Stomach (tissue), 4 donors: ENCODE measurements around the gene TNFRSF21.

Experiments used
- POLR2AphosphoS5 ChIP-seq, 3 donors: sonication (generic); formaldehyde crosslinking; IDR thresholded peaks; one replicate each; pipeline ENCODE4 v1.6.1; 2016; ENCODE audit warnings: antibody characterized with exemption in 3 of 3
- TF ChIP-seq, protein P1 (sequence below), 7 experiments: fragments of 450-650 bp in 4 of 7; fragments of 200-600 bp in 3 of 7; sonication (generic) in 3 of 7; IDR thresholded peaks; one replicate each; pipeline ENCODE4 v1.5.1; 2016 to 2019; ENCODE audit warnings: antibody characterized with exemption in 7 of 7, control low read depth in 2 of 7, mild to moderate bottlenecking in 1 of 7

DNA sequence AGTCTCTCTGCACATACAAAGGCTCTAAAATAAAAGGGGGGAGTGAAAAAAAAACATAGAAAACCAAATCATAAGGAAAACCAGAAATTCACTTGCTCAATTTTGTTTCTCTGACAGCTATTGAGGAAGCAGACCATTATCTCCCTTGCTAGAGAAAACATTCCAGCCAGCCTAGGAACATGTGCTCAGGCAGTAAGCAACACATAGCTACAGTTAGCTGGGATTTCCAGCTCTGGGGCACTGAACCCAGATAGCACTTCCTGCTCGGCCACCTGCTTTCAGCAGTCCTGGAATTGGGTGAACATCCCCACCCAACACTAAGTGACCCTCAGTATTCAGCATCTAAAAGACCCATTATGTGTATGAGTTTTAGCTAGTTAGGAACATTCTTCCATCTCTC is 61.3 kb downstream of the TNFRSF21 start:
- TF ChIP-seq, protein P1, sequence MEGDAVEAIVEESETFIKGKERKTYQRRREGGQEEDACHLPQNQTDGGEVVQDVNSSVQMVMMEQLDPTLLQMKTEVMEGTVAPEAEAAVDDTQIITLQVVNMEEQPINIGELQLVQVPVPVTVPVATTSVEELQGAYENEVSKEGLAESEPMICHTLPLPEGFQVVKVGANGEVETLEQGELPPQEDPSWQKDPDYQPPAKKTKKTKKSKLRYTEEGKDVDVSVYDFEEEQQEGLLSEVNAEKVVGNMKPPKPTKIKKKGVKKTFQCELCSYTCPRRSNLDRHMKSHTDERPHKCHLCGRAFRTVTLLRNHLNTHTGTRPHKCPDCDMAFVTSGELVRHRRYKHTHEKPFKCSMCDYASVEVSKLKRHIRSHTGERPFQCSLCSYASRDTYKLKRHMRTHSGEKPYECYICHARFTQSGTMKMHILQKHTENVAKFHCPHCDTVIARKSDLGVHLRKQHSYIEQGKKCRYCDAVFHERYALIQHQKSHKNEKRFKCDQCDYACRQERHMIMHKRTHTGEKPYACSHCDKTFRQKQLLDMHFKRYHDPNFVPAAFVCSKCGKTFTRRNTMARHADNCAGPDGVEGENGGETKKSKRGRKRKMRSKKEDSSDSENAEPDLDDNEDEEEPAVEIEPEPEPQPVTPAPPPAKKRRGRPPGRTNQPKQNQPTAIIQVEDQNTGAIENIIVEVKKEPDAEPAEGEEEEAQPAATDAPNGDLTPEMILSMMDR (IDR thresholded peaks at IDR 0.05), result no peak
- TF ChIP-seq POLR2AphosphoS5 (IDR thresholded peaks at IDR 0.05), result no peak
